ENCODE measurements around the gene KCNJ10. TPM values are rescaled to one million over a fixed set of nuclear protein-coding genes. Genes with fewer than 3 reads are reported as not detected.

Gene KCNJ10
- total RNA-seq, 2 experiments from 2014 or later: not detected

GRCh38 chr1:160009801-160010200 is 60.2 kb downstream of the KCNJ10 start:
- Mint-ChIP-seq H3K9me3 (no peaks in the 10 kb centered on the region), H3K4me1 (no peaks in the 10 kb centered on the region), H3K4me3 (no peak overlapping the region), H3K36me3 (no peaks in the 10 kb centered on the region), H3K27me3 (peaks cover 28% of the 10 kb centered on the region), H3K27ac (no peak overlapping the region)
- ATAC-seq (ENCODE audit: low read depth) (no peak), DNase-seq (no peak)
- POLR2A ChIA-PET: no interaction called here

GRCh38 chr1:160009081-160009480 is 60.9 kb downstream of the KCNJ10 start:
- Mint-ChIP-seq H3K4me1 (no peaks in the 10 kb centered on the region), H3K27ac (no peak overlapping the region), H3K27me3 (peaks cover 33% of the 10 kb centered on the region), H3K36me3 (no peaks in the 10 kb centered on the region), H3K9me3 (no peaks in the 10 kb centered on the region), H3K4me3 (no peak overlapping the region)
- ATAC-seq (ENCODE audit: low read depth): no peak
- DNase-seq: no peak
- POLR2A ChIA-PET: no interaction called here

- Mint-ChIP-seq H3K27ac (no peak overlapping the region), H3K36me3 (no peaks in the 10 kb centered on the region), H3K4me1 (no peaks in the 10 kb centered on the region), H3K4me3 (no peak overlapping the region), H3K9me3 (no peaks in the 10 kb centered on the region), H3K27me3 (peaks cover 34% of the 10 kb centered on the region)
- DNase-seq (no peak), ATAC-seq (ENCODE audit: low read depth) (no peak)
- POLR2A ChIA-PET: interaction anchor here (0.8 kb wide), 1 partner anchor 115 kb away, joined by 3 read pairs; no protein-coding TSS in a partner anchor
These were observed 62.3 kb downstream of the KCNJ10 start for GRCh38 chr1:160007577-160008200.

- peak; percentile 77 for DNase-seq
- H3K27me3 Mint-ChIP-seq: peaks cover 29% of the 10 kb centered on the region
- H3K27ac Mint-ChIP-seq: no peak overlapping the region
- H3K9me3 Mint-ChIP-seq: no peaks in the 10 kb centered on the region
- ATAC-seq (ENCODE audit: low read depth): peak; percentile 92
- POLR2A ChIA-PET: no interaction called here
- H3K4me3 Mint-ChIP-seq: no peak overlapping the region
- no peaks in the 10 kb centered on the region for H3K4me1 Mint-ChIP-seq
- no peaks in the 10 kb centered on the region for H3K36me3 Mint-ChIP-seq
These were observed 63.5 kb downstream of the KCNJ10 start for GRCh38 chr1:160006312-160006940.

- POLR2A ChIA-PET: no interaction called here
- Mint-ChIP-seq H3K4me3 (no peak overlapping the region), H3K27me3 (peaks cover 24% of the 10 kb centered on the region), H3K36me3 (no peaks in the 10 kb centered on the region), H3K27ac (no peak overlapping the region), H3K9me3 (no peaks in the 10 kb centered on the region), H3K4me1 (no peaks in the 10 kb centered on the region)
- DNase-seq: no peak
- no peak for ATAC-seq (ENCODE audit: low read depth)
These were observed 64.9 kb downstream of the KCNJ10 start for GRCh38 chr1:160005070-160005469.

- no peaks in the 10 kb centered on the region for H3K4me1 Mint-ChIP-seq
- no peak overlapping the region for H3K4me3 Mint-ChIP-seq
- POLR2A ChIA-PET: interaction anchor here (0.7 kb wide), 1 partner anchor 65 kb away, joined by 3 read pairs; no protein-coding TSS in a partner anchor
- H3K27me3 Mint-ChIP-seq: peaks cover 20% of the 10 kb centered on the region
- no peaks in the 10 kb centered on the region for H3K36me3 Mint-ChIP-seq
- DNase-seq (no peak), ATAC-seq (ENCODE audit: low read depth) (no peak)
- H3K9me3 Mint-ChIP-seq: no peaks in the 10 kb centered on the region
- no peak overlapping the region for H3K27ac Mint-ChIP-seq
These were observed 65.5 kb downstream of the KCNJ10 start for GRCh38 chr1:160004425-160004824.

GRCh38 chr1:160004001-160004400 is 66.0 kb downstream of the KCNJ10 start:
- POLR2A ChIA-PET: interaction anchor here (0.7 kb wide), 1 partner anchor 65 kb away, joined by 3 read pairs; no protein-coding TSS in a partner anchor
- H3K9me3 Mint-ChIP-seq: no peaks in the 10 kb centered on the region
- DNase-seq: no peak
- ATAC-seq (ENCODE audit: low read depth): no peak
- no peak overlapping the region for H3K4me3 Mint-ChIP-seq
- H3K27ac Mint-ChIP-seq: no peak overlapping the region
- H3K4me1 Mint-ChIP-seq: no peaks in the 10 kb centered on the region
- no peaks in the 10 kb centered on the region for H3K36me3 Mint-ChIP-seq
- peaks cover 22% of the 10 kb centered on the region for H3K27me3 Mint-ChIP-seq

GRCh38 chr1:160001440-160001839 is 68.5 kb downstream of the KCNJ10 start:
- ATAC-seq (ENCODE audit: low read depth) (no peak), DNase-seq (no peak)
- H3K36me3 Mint-ChIP-seq: no peaks in the 10 kb centered on the region
- H3K9me3 Mint-ChIP-seq: no peaks in the 10 kb centered on the region
- no peak overlapping the region for H3K4me3 Mint-ChIP-seq
- H3K27me3 Mint-ChIP-seq: peaks cover 35% of the 10 kb centered on the region
- POLR2A ChIA-PET: no interaction called here
- H3K4me1 Mint-ChIP-seq: no peaks in the 10 kb centered on the region
- no peak overlapping the region for H3K27ac Mint-ChIP-seq

- H3K27me3 Mint-ChIP-seq: peaks cover 30% of the 10 kb centered on the region
- POLR2A ChIA-PET: no interaction called here
- no peak for ATAC-seq (ENCODE audit: low read depth)
These were observed 70.8 kb downstream of the KCNJ10 start for GRCh38 chr1:159999204-159999603.

GRCh38 chr1:159996653-159997052 is 73.3 kb downstream of the KCNJ10 start:
- DNase-seq (no peak), ATAC-seq (ENCODE audit: low read depth) (no peak)
- H3K9me3 Mint-ChIP-seq: no peaks in the 10 kb centered on the region
- POLR2A ChIA-PET: no interaction called here
- H3K4me1 Mint-ChIP-seq: peaks cover 2% of the 10 kb centered on the region
- peaks cover 37% of the 10 kb centered on the region for H3K27me3 Mint-ChIP-seq
- no peak overlapping the region for H3K27ac Mint-ChIP-seq
- no peak overlapping the region for H3K4me3 Mint-ChIP-seq
- H3K36me3 Mint-ChIP-seq: no peaks in the 10 kb centered on the region

More at GRCh38 chr1:159999204-159999603, 70.8 kb downstream of the KCNJ10 start:
- H3K36me3 Mint-ChIP-seq: no peaks in the 10 kb centered on the region
- H3K4me1 Mint-ChIP-seq: no peaks in the 10 kb centered on the region
- H3K4me3 Mint-ChIP-seq: no peak overlapping the region
- H3K9me3 Mint-ChIP-seq: no peaks in the 10 kb centered on the region
- no peak overlapping the region for H3K27ac Mint-ChIP-seq
- DNase-seq: no peak

- H3K4me1 Mint-ChIP-seq: peaks cover 4% of the 10 kb centered on the region
- POLR2A ChIA-PET: no interaction called here
- H3K9me3 Mint-ChIP-seq: no peaks in the 10 kb centered on the region
- H3K36me3 Mint-ChIP-seq: no peaks in the 10 kb centered on the region
- no peak overlapping the region for H3K27ac Mint-ChIP-seq
- H3K4me3 Mint-ChIP-seq: no peak overlapping the region
- peaks cover 31% of the 10 kb centered on the region for H3K27me3 Mint-ChIP-seq
- no peak for DNase-seq
- ATAC-seq (ENCODE audit: low read depth): no peak
These were observed 75.1 kb downstream of the KCNJ10 start for GRCh38 chr1:159994896-159995295.

- no peaks in the 10 kb centered on the region for H3K36me3 Mint-ChIP-seq
- H3K9me3 Mint-ChIP-seq: no peaks in the 10 kb centered on the region
These were observed 76.0 kb downstream of the KCNJ10 start for GRCh38 chr1:159993911-159994310.

GRCh38 chr1:159992161-159992560 is 77.8 kb downstream of the KCNJ10 start:
- ATAC-seq (ENCODE audit: low read depth) (no peak), DNase-seq (no peak)
- no peaks in the 10 kb centered on the region for H3K36me3 Mint-ChIP-seq
- H3K27me3 Mint-ChIP-seq: peaks cover 26% of the 10 kb centered on the region
- H3K27ac Mint-ChIP-seq: no peak overlapping the region
- H3K4me1 Mint-ChIP-seq: peaks cover 4% of the 10 kb centered on the region
- POLR2A ChIA-PET: no interaction called here
- H3K4me3 Mint-ChIP-seq: no peak overlapping the region
- no peaks in the 10 kb centered on the region for H3K9me3 Mint-ChIP-seq

More at GRCh38 chr1:159993911-159994310, 76.0 kb downstream of the KCNJ10 start:
- H3K4me3 Mint-ChIP-seq: no peak overlapping the region
- ATAC-seq (ENCODE audit: low read depth): no peak
- H3K27me3 Mint-ChIP-seq: peaks cover 33% of the 10 kb centered on the region
- DNase-seq: no peak
- H3K4me1 Mint-ChIP-seq: peaks cover 4% of the 10 kb centered on the region
- H3K27ac Mint-ChIP-seq: no peak overlapping the region
- POLR2A ChIA-PET: no interaction called here

GRCh38 chr1:159991513-159991912 is 78.4 kb downstream of the KCNJ10 start:
- Mint-ChIP-seq H3K27ac (no peak overlapping the region), H3K4me3 (no peak overlapping the region), H3K4me1 (peaks cover 4% of the 10 kb centered on the region), H3K9me3 (no peaks in the 10 kb centered on the region), H3K27me3 (peaks cover 24% of the 10 kb centered on the region), H3K36me3 (no peaks in the 10 kb centered on the region)
- POLR2A ChIA-PET: no interaction called here
- ATAC-seq (ENCODE audit: low read depth) (peak; percentile 42), DNase-seq (no peak)

All from activated naive CD8-positive, alpha-beta T cell treated with anti-CD3 and anti-CD28 coated beads, Interleukin-2, amount 10 ng/mL, durations not matched to agents 7 days and 5 days (primary cell).